PFSK-1 (cell line): ENCODE data around the gene GABRR1.

ENCODE experiments used
- FOXP2 ChIP-seq: optimal IDR thresholded peaks from 2 replicates; pipeline ENCODE3; 2011; ENCODE audit warnings: borderline replicate concordance, control low read depth, inconsistent platforms; ENCODE audit not compliant: insufficient read depth; ENCODE audit errors: extremely low read length, extremely low read depth
- POLR2AphosphoS5 ChIP-seq: IDR thresholded peaks from 2 replicates; pipeline ENCODE4 v1.6.1; 2012; ENCODE audit warnings: low read depth, mild to moderate bottlenecking, control low read depth, low read length, moderate library complexity
- REST ChIP-seq, 2 experiments: IDR thresholded peaks; 2 replicates each; pipeline versions ENCODE4 v1.6.1 to v1.8.0; 2011 to 2012; ENCODE audit warnings: low read depth in 2 of 2, low read length in 2 of 2, control low read depth in 1 of 2, inconsistent platforms in 1 of 2, mild to moderate bottlenecking in 1 of 2, moderate library complexity in 1 of 2; ENCODE audit not compliant: insufficient read depth in 1 of 2
- SIN3A ChIP-seq: IDR thresholded peaks from 2 replicates; pipeline ENCODE4 v1.6.1; 2012; ENCODE audit warnings: mild to moderate bottlenecking, low read length, moderate library complexity, borderline replicate concordance; ENCODE audit not compliant: insufficient read depth
- TAF1 ChIP-seq: IDR thresholded peaks from 2 replicates; pipeline ENCODE4 v1.6.1; 2012; ENCODE audit warnings: low read length, control low read depth, borderline replicate concordance; ENCODE audit not compliant: insufficient read depth

The GABRR1 gene

GRCh38 chr6:89180112-89180511 is 37.0 kb downstream of the GABRR1 start:
- no peak for TF ChIP-seq POLR2AphosphoS5
- TF ChIP-seq REST (IDR thresholded peaks at IDR 0.05; ENCODE audit: insufficient read depth in 1 of 2, low read depth in 2 of 2, low read length in 2 of 2) = no peak
- TF ChIP-seq SIN3A = no peak
- no peak for TF ChIP-seq FOXP2

DNA sequence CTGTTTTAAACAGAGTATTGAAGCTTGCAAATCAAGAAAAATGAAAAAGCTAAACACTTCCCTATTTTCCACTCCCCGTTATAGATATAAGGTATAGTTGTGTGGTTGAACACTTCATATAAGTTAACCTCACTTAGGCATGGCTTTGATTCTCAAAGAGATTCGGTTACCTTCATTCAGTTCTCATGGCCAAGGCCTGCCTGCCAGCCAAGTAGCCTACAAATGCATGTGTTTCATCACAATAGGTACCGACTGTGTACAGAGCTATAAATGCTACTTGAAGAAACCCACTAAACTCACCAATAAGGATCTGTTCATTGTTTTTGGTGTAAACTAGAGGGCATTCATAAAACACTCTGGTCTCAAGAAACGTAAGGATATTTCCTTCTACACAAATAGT is 43.5 kb downstream of the GABRR1 start:
- no peak for TF ChIP-seq POLR2AphosphoS5
- no peak for TF ChIP-seq TAF1
- TF ChIP-seq FOXP2 = no peak
- no peak for TF ChIP-seq SIN3A
- no peak for TF ChIP-seq REST (IDR thresholded peaks at IDR 0.05; ENCODE audit: insufficient read depth in 1 of 2, low read depth in 2 of 2, low read length in 2 of 2)

GRCh38 chr6:89172131-89172530 is 45.0 kb downstream of the GABRR1 start:
- TF ChIP-seq SIN3A (no peak), TAF1 (no peak), REST (IDR thresholded peaks at IDR 0.05; ENCODE audit: insufficient read depth in 1 of 2, low read depth in 2 of 2, low read length in 2 of 2) (no peak), FOXP2 (no peak), POLR2AphosphoS5 (no peak)

- no peak for TF ChIP-seq FOXP2
- no peak for TF ChIP-seq REST (IDR thresholded peaks at IDR 0.05; ENCODE audit: insufficient read depth in 1 of 2, low read depth in 2 of 2, low read length in 2 of 2)
- TF ChIP-seq SIN3A = no peak
- no peak for TF ChIP-seq POLR2AphosphoS5
- TF ChIP-seq TAF1 = no peak
These were observed 55.1 kb downstream of the GABRR1 start for GRCh38 chr6:89162047-89162371.
